Astrocyte (in vitro differentiated cells and primary cell): ENCODE measurements around the gene CTNNA3. TPM values are rescaled to one million over a fixed set of nuclear protein-coding genes. Genes with fewer than 3 reads are reported as not detected.

Source experiments
- DNase-seq: peaks from one replicate; pipeline ENCODE4 v3.0.0-alpha.2; 2010; ENCODE audit warnings: low read depth
- FAIRE-seq: peaks from 2 replicates; lab custom pipeline; 2011; peaks lifted over from hg19 to GRCh38; lab: Jason Lieb, UNC
- H2AFZ ChIP-seq: 2 replicates; pipeline ENCODE4 v1.6.0; 2012; ENCODE audit warnings: low read depth, low read length, inconsistent platforms
- H3K27ac ChIP-seq: 2 replicates; pipeline ENCODE4 v1.5.1; 2011; ENCODE audit warnings: low read depth, low read length, inconsistent platforms
- H3K27me3 ChIP-seq: 2 replicates; pipeline ENCODE4 v1.6.0; 2011; ENCODE audit warnings: low read length, inconsistent platforms; ENCODE audit not compliant: insufficient read depth
- H3K36me3 ChIP-seq: 2 replicates; pipeline ENCODE4 v1.5.1; 2011; ENCODE audit warnings: low read length, inconsistent platforms; ENCODE audit not compliant: insufficient read depth
- H3K4me1 ChIP-seq: 2 replicates; pipeline ENCODE4 v1.5.1; 2011; ENCODE audit warnings: low read length, inconsistent platforms; ENCODE audit not compliant: insufficient read depth
- H3K4me2 ChIP-seq: 2 replicates; pipeline ENCODE4 v1.6.0; 2012; ENCODE audit warnings: low read length, inconsistent platforms
- H3K4me3 ChIP-seq: 2 replicates; pipeline ENCODE4 v1.5.1; 2011; ENCODE audit warnings: low read depth, mild to moderate bottlenecking, low read length, inconsistent platforms; ENCODE audit not compliant: insufficient read depth
- H3K79me2 ChIP-seq: 2 replicates; pipeline ENCODE4 v1.6.0; 2012; ENCODE audit warnings: mild to moderate bottlenecking, low read length, inconsistent platforms; ENCODE audit not compliant: insufficient read depth
- H3K9ac ChIP-seq: 2 replicates; pipeline ENCODE4 v1.6.0; 2012; ENCODE audit warnings: mild to moderate bottlenecking, low read length, inconsistent platforms
- H3K9me3 ChIP-seq: 2 replicates; pipeline ENCODE4 v1.5.1; 2012; ENCODE audit warnings: low read depth, mild to moderate bottlenecking, low read length, inconsistent platforms; ENCODE audit not compliant: insufficient read depth
- H4K20me1 ChIP-seq: 2 replicates; pipeline ENCODE4 v1.6.0; 2012; ENCODE audit warnings: low read length, inconsistent platforms; ENCODE audit not compliant: insufficient read depth
- H3K27ac Mint-ChIP-seq: one replicate; pipeline ENCODE4 v1.8.0; 2021; ENCODE audit warnings: mild to moderate bottlenecking, mixed read lengths; ENCODE audit not compliant: unreplicated experiment
- H3K27me3 Mint-ChIP-seq: one replicate; pipeline ENCODE4 v1.8.0; 2021; ENCODE audit warnings: low read depth, mixed read lengths; ENCODE audit not compliant: unreplicated experiment
- H3K36me3 Mint-ChIP-seq: one replicate; pipeline ENCODE4 v1.8.0; 2021; ENCODE audit warnings: low read depth, mixed read lengths; ENCODE audit not compliant: unreplicated experiment
- H3K4me1 Mint-ChIP-seq: one replicate; pipeline ENCODE4 v1.8.0; 2021; ENCODE audit warnings: low read depth, mixed read lengths; ENCODE audit not compliant: unreplicated experiment
- H3K4me3 Mint-ChIP-seq: one replicate; pipeline ENCODE4 v1.8.0; 2021; ENCODE audit warnings: mild to moderate bottlenecking, moderate library complexity, mixed read lengths; ENCODE audit not compliant: unreplicated experiment
- H3K9me3 Mint-ChIP-seq: one replicate; pipeline ENCODE4 v1.8.0; 2021; ENCODE audit warnings: mild to moderate bottlenecking, mixed read lengths; ENCODE audit not compliant: unreplicated experiment
- CTCF ChIP-seq: IDR thresholded peaks from 2 replicates; pipeline ENCODE4 v1.5.1; 2011; ENCODE audit warnings: low read depth, mild to moderate bottlenecking, inconsistent platforms, low read length, moderate library complexity; ENCODE audit not compliant: insufficient read depth
- EZH2 ChIP-seq: IDR thresholded peaks from 2 replicates; pipeline ENCODE4 v1.6.1; 2012; ENCODE audit warnings: mild to moderate bottlenecking, low read length, inconsistent platforms; ENCODE audit not compliant: insufficient read depth
- total RNA-seq: library from RNA; stranded (reverse); gene quantifications from 2 replicates; pipeline ENCODE4 v1.2.1, GENCODE V29; 2021

The CTNNA3 gene
- total RNA-seq, 1 donor from 2014 or later = 0.73 TPM

GRCh38 chr10:66144016-66144415 lies 1552.0 kb downstream of the CTNNA3 start:
- Mint-ChIP-seq H3K4me1 (no peaks in the 10 kb centered on the region), H3K36me3 (no peaks in the 10 kb centered on the region), H3K4me3 (no peak overlapping the region), H3K9me3 (no peaks in the 10 kb centered on the region), H3K27me3 (no peaks in the 10 kb centered on the region), H3K27ac (no peak overlapping the region)
- FAIRE-seq (no peak), DNase-seq (no peak)
- H3K4me1 ChIP-seq = no peaks in the 10 kb centered on the region
- no peaks in the 10 kb centered on the region for H3K79me2 ChIP-seq
- H3K4me3 ChIP-seq = no peak overlapping the region
- H3K9ac ChIP-seq = no peak overlapping the region
- no peak for TF ChIP-seq EZH2
- no peak for TF ChIP-seq CTCF
- no peak overlapping the region for H3K4me2 ChIP-seq
- no peaks in the 10 kb centered on the region for H4K20me1 ChIP-seq
- no peak overlapping the region for H2AFZ ChIP-seq
- no peaks in the 10 kb centered on the region for H3K9me3 ChIP-seq
- H3K27me3 ChIP-seq = no peaks in the 10 kb centered on the region
- no peaks in the 10 kb centered on the region for H3K36me3 ChIP-seq
- H3K27ac ChIP-seq = no peak overlapping the region

- Histone ChIP-seq H3K36me3 (no peaks in the 10 kb centered on the region), H3K4me2 (no peak overlapping the region), H3K27ac (no peak overlapping the region), H3K79me2 (no peaks in the 10 kb centered on the region), H3K9ac (no peak overlapping the region), H3K9me3 (no peaks in the 10 kb centered on the region), H3K4me3 (no peak overlapping the region), H3K27me3 (no peaks in the 10 kb centered on the region), H3K4me1 (no peaks in the 10 kb centered on the region), H2AFZ (no peak overlapping the region), H4K20me1 (no peaks in the 10 kb centered on the region)
- H3K36me3 Mint-ChIP-seq = no peaks in the 10 kb centered on the region
- no peaks in the 10 kb centered on the region for H3K27me3 Mint-ChIP-seq
- no peak overlapping the region for H3K27ac Mint-ChIP-seq
- DNase-seq (no peak), FAIRE-seq (no peak)
- no peaks in the 10 kb centered on the region for H3K4me1 Mint-ChIP-seq
- no peak overlapping the region for H3K4me3 Mint-ChIP-seq
- H3K9me3 Mint-ChIP-seq = no peaks in the 10 kb centered on the region
- TF ChIP-seq CTCF (no peak), EZH2 (no peak)
These were observed 1593.2 kb downstream of the CTNNA3 start for GRCh38 chr10:66102756-66103155.

GRCh38 chr10:66098595-66099480 lies 1597.2 kb downstream of the CTNNA3 start:
- no peak overlapping the region for H3K9ac ChIP-seq
- H3K36me3 ChIP-seq = no peaks in the 10 kb centered on the region
- H3K9me3 Mint-ChIP-seq = no peaks in the 10 kb centered on the region
- FAIRE-seq (no peak), DNase-seq (no peak)
- H3K4me2 ChIP-seq = no peak overlapping the region
- no peaks in the 10 kb centered on the region for H3K79me2 ChIP-seq
- H3K27ac Mint-ChIP-seq = no peak overlapping the region
- no peak overlapping the region for H3K4me3 ChIP-seq
- H3K4me3 Mint-ChIP-seq = no peak overlapping the region
- no peaks in the 10 kb centered on the region for H3K27me3 ChIP-seq
- H3K4me1 Mint-ChIP-seq = no peaks in the 10 kb centered on the region
- no peaks in the 10 kb centered on the region for H3K4me1 ChIP-seq
- no peaks in the 10 kb centered on the region for H3K9me3 ChIP-seq
- H4K20me1 ChIP-seq = no peaks in the 10 kb centered on the region
- H3K27me3 Mint-ChIP-seq = no peaks in the 10 kb centered on the region
- no peaks in the 10 kb centered on the region for H3K36me3 Mint-ChIP-seq
- no peak for TF ChIP-seq CTCF
- TF ChIP-seq EZH2 = no peak
- no peak overlapping the region for H3K27ac ChIP-seq
- H2AFZ ChIP-seq = no peak overlapping the region
